Stromal cell of bone marrow (primary cell): ENCODE measurements around the gene ANXA11.
A peak's percentile ranks its signal among the peaks of the same experiment; 100 is the strongest.
"Not testable (repeated sequence)": the region's sequence is repeated elsewhere in the genome, so short reads cannot be mapped to it uniquely, and the experiment has no call there.

ENCODE experiments used
- DNase-seq: peaks from one replicate; pipeline ENCODE4 v3.0.0-alpha.2; 2012; ENCODE audit warnings: low read depth

Gene ANXA11

DNA sequence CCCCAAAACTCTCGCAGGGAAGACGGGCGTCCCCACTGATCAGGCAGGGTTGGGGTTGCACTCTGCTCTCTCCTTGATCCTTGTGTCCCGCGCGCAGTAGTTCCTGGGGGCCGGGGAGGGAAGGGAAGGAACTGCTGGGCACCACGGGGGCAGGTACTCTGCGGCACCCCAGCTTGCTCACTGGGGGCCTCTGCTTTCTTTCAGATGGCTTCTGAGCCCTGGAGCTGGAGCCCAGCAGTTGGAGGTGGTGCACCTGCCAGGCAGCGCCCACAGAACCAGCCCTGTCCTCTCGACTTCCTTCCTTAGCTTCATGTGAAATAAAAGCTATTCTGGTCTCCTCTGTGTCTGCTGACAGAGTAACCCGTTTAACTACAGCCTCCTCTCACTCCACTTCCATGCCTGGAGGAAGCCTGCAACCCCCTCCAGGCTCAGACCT is 60.6 kb downstream of the ANXA11 start:
- DNase-seq: no peak

GRCh38 chr10:80144067-80144695 is 61.2 kb downstream of the ANXA11 start:
- DNase-seq: no peak

DNA sequence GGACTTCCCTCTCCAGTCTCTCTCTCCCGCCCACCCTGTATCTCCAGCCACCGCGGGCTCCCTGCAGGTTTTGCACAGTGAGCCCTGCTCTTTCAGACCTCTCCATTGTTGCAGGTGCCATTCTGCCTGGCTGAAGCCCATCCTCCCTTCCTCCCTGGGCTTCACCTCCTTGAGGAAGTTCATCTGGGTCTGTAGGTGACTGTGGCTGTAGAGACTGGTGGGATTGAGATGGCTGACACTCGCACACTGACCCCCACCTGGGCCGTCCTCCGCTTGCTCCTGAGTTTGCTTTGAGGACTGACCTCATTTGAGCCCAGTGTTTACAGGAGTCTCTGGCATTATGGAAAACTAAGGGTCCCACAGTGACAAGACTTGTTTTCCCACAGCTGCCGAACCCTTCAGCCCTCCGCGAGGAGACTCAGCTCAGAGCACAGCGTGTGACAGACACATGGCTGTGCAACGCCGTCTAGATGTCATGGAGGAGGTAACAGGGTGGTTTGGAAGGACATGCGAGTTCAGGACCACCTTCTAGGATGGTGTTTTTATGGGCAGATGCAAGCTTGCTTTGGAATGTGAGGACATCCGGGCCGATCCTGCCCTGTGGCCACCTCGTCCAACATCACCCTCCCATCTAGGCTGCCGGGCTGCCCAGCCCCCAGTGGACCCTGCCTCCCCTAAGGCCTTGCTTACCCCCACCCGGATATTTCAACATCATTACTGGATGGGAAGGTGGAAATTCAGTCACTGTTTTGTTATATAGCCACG is 63.5 kb downstream of the ANXA11 start:
- DNase-seq: no peak

DNA sequence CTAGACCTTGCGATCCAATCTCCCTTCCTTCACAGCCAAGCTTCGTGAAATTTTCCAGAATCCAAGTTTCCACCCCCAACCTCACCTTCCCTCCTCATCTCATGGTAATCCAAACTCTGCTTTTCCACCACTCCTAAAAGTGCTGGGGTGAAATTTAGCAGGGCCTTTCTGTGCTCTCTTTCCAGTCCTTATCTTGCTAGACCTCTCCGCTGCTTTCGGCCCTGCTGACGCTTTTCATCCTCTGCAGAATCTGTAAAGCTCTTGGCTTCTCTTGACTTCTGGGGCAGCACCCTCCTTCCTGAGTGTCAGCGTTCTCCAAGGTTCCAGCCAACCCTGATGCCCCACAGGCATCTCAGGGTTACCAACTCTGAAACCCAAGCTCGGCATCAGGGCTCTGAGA is 65.1 kb downstream of the ANXA11 start:
- DNase-seq: no peak

DNA sequence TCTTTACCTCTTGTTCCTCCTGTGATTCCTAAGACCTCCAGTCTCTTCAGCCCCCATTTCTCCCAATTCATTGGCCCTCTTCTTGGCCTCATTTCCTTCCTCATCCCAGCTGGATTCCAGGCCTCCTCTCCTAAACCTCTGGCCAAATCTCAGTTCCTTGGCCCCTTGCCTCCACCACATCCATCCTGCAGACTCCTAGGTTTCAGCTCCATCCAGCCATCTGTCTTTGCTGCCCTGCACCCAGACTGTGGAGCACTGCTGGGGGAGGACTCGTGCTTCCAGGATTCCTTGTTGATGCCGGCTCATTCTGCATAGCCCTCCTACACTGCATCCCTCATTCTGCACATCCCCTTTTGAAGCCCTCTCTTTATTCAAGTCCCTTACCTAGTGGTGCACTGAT is 66.1 kb downstream of the ANXA11 start:
- DNase-seq: no peak

DNA sequence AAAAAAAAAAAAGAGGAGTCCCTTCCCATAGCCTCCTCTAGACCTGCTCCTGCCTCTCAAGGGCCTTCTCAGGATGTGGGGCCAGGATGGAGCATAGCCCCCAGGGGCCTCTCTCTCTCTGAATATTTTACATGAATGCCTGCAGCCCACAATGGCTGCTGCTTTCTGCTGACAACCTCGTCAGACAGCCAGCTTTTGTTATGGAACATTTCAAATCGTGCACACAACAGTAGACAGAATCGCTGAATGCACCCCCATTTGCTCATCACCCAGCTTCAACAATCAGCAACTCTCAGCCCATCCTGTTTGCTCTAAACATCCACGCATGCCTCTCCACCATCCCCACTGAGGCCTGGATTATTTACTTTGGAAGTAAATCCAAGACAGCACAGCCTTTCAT is 67.4 kb downstream of the ANXA11 start:
- DNase-seq: no peak

- DNase-seq: peak; percentile 78
Measured at GRCh38 chr10:80137031-80137862, 68.1 kb downstream of the ANXA11 start.

DNA sequence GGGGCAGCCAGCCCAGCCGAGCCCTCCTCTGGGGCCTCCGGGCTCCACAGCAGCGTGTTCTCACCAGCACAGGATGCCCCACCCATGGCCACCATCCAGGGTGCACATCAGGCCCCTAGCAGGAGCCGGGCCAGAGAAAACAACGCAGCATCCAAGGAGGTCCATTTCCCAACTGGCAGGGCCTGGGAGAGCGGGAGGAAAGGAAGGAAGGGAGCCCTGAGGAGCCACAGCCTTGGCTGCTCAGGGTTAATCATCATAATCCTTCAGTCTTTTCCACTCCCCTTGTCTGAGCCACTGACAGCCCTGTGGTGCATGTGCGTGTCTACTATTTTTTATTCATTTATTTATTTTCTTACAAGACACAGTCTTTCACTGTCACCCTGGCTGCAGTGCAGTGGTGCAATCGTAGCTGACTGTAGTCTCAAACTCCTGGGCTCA is 69.2 kb downstream of the ANXA11 start:
- peak; percentile 98 for DNase-seq

GRCh38 chr10:80133687-80134086 is 71.7 kb downstream of the ANXA11 start:
- DNase-seq: not testable (repeated sequence)

DNA sequence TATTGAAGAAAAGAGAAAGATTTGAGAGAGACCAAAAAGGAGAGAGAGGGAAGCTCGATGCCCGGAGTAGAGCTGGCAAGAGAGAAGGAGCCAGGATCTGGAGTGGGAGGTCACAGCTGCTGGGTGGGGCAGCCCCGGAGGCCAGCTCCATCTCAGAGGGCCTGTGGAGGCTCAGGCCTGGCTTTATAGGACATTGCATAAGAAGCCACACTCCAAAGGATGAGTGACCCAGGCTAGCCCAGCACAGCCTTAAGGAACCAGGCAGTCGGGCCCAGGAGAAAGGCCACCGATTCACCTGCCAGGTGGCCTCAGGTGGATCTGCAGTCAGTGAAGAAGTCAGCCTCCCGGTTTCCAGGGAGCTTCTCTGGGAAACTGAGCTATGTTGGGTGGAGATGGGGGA is 72.1 kb downstream of the ANXA11 start:
- DNase-seq: peak; percentile 30

- DNase-seq: no peak
Measured at GRCh38 chr10:80132299-80133139, 72.8 kb downstream of the ANXA11 start, which contains the start of gene PLAC9. Gene PLAC9 (plus strand): TSS chr10:80132730. CDS start chr10:80132763, 33 bp downstream.

DNA sequence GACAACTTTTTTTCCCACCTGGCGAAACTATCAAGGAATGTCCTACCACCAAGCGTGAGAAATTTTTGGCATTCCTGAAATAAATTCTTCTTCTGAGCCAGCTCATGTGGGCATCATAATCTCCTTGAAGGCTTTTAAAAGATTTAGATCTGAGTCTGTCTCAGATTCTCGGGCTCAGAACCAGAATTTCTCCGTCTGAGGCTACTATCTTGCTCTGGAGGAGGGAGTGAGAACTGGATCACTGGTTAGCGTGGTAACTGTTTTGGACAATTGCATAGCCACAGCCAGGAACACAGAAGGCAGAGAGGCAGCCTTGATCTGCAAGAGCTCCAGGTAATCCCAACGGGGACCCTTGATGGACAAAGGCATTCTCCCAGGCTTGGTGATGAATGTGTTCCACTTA is 73.8 kb downstream of the ANXA11 start:
- DNase-seq: no peak

GRCh38 chr10:80126876-80127275 is 78.5 kb downstream of the ANXA11 start:
- DNase-seq: no peak

GRCh38 chr10:80122746-80123145 is 82.6 kb downstream of the ANXA11 start:
- peak; percentile 71 for DNase-seq

- DNase-seq: no peak
Measured at GRCh38 chr10:80122110-80122710, 83.1 kb downstream of the ANXA11 start.

- no peak for DNase-seq
Measured at GRCh38 chr10:80118669-80119068, 86.7 kb downstream of the ANXA11 start.

GRCh38 chr10:80110986-80111385 is 94.4 kb downstream of the ANXA11 start:
- no peak for DNase-seq

DNA sequence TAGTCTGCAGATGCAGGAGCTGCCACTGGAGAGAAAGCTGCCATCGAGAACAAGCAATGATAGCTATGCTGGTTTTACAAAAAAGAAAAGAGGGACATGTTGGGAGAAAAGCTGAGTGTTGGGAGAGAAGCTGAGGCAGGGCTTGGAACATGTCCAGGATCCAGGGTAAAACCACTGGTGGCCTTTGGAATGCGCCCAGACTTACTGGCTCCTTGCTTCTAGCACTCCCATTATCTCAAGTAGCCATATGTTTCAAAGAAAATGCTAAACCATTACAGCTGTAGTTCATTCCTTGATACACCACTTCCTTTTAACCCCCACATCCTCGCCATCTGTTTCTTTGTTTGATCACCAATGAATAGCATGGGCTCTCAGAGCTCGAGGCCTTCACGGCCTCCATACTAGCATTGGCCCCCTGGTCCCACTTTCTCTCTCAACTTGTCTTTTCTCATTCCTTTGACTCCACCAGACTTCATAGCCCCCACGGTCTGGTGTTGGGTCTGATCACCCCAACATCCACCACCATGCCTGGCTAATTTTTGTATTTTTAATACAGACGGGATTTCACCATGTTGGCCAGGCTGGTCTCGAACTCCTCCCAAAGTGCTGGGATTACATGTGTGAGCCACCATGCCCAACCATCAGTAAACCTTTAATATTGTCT is 96.6 kb downstream of the ANXA11 start:
- no peak for DNase-seq

GRCh38 chr10:80104066-80104926 is 101.0 kb downstream of the ANXA11 start:
- DNase-seq: peak; percentile 62
